HL-60 (cell line): ENCODE measurements around the gene IL20RB.

Experiments used
- POLR2AphosphoS5 ChIP-seq: IDR thresholded peaks from 2 replicates; pipeline ENCODE4 v1.6.1; 2012; ENCODE audit warnings: low read depth
- TF ChIP-seq, protein P1 (sequence below): IDR thresholded peaks from one replicate; pipeline ENCODE4 v1.5.1; 2011; ENCODE audit warnings: low read length, control low read depth, inconsistent platforms; ENCODE audit not compliant: insufficient read depth
- TF ChIP-seq, protein P2 (sequence below): IDR thresholded peaks from 2 replicates; pipeline ENCODE4 v1.6.1; 2012; ENCODE audit warnings: low read depth; ENCODE audit not compliant: insufficient replicate concordance

DNA sequence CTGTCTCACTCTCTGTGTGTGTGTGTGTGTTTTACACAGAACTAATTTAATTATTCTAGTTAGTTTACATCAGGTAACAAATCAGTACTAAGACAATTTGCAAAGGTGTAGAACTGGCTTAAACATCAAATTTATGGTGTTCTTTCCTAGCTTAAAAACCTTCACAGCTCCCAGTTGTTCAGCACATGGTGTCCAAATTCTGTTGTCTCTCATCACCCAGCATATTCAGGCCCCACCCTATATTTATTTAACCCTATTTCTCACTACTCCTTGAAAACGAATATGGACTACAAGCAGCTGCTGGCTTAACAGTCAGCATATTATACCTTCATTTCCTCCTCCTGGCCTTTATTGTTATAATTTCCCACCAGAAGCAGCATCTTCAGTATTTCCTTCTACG, 1.2 kb downstream of the IL20RB start:
- TF ChIP-seq, protein P1, sequence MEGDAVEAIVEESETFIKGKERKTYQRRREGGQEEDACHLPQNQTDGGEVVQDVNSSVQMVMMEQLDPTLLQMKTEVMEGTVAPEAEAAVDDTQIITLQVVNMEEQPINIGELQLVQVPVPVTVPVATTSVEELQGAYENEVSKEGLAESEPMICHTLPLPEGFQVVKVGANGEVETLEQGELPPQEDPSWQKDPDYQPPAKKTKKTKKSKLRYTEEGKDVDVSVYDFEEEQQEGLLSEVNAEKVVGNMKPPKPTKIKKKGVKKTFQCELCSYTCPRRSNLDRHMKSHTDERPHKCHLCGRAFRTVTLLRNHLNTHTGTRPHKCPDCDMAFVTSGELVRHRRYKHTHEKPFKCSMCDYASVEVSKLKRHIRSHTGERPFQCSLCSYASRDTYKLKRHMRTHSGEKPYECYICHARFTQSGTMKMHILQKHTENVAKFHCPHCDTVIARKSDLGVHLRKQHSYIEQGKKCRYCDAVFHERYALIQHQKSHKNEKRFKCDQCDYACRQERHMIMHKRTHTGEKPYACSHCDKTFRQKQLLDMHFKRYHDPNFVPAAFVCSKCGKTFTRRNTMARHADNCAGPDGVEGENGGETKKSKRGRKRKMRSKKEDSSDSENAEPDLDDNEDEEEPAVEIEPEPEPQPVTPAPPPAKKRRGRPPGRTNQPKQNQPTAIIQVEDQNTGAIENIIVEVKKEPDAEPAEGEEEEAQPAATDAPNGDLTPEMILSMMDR, result no peak
- TF ChIP-seq POLR2AphosphoS5, result no peak
- TF ChIP-seq, protein P2, sequence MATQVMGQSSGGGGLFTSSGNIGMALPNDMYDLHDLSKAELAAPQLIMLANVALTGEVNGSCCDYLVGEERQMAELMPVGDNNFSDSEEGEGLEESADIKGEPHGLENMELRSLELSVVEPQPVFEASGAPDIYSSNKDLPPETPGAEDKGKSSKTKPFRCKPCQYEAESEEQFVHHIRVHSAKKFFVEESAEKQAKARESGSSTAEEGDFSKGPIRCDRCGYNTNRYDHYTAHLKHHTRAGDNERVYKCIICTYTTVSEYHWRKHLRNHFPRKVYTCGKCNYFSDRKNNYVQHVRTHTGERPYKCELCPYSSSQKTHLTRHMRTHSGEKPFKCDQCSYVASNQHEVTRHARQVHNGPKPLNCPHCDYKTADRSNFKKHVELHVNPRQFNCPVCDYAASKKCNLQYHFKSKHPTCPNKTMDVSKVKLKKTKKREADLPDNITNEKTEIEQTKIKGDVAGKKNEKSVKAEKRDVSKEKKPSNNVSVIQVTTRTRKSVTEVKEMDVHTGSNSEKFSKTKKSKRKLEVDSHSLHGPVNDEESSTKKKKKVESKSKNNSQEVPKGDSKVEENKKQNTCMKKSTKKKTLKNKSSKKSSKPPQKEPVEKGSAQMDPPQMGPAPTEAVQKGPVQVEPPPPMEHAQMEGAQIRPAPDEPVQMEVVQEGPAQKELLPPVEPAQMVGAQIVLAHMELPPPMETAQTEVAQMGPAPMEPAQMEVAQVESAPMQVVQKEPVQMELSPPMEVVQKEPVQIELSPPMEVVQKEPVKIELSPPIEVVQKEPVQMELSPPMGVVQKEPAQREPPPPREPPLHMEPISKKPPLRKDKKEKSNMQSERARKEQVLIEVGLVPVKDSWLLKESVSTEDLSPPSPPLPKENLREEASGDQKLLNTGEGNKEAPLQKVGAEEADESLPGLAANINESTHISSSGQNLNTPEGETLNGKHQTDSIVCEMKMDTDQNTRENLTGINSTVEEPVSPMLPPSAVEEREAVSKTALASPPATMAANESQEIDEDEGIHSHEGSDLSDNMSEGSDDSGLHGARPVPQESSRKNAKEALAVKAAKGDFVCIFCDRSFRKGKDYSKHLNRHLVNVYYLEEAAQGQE, result no peak
